ENCODE measurements around the gene CCDC27. TPM values are rescaled to one million over a fixed set of nuclear protein-coding genes. Genes with fewer than 3 reads are reported as not detected.

The CCDC27 gene
- total and polyA plus RNA-seq, 2 donors (not counting 1 experiment from before 2014, with no cell fraction given): not detected

DNA sequence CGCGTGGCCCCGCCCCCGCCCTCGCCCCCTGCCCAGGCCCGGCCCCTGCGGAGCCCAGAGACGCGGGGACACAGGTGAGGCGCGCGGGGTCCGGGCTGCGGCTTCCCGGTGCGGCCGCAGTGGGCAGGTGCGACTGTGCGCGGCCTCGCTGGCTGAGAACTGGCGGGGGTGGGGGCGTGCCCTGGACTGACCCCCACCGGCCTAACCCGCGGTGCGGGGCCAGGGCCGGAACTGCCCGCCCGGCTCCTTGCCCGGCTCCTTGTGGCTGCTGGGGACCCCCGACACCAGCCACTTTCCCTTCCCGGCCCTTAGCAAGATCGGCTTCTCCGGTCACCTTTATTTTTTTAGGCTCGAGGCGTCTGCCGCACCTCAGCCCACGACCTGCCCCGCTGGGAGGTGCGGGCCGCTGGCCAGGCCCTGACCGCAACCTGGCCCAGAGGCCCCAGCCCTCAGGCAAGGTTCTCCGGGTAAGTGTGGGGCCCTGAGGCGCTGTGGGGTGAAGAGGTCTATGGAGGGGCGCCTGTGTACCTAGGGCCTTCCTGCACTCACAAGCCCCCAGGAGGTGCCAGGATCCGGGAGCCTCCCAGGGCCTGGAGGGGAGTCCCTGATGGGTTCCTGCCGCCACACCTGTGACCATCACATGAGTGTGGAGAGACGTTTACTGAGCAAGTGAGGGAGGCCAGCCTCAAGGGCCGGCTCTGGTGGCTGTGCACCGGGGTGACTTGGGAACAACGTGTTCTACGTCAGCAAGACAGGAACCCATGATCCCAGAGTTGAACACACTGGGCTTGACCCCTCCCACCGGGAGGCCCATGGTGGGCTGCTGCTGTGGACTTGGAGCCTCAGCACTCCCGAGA lies 20.7 kb downstream of the CCDC27 start, which contains the start of gene SMIM1:
SMIM1 (plus strand) TSS at position 35 of the 857 bp plus-strand sequence. CDS start 2,625 bp downstream, outside the sequence.
- Histone ChIP-seq H3K27ac (ENCODE audit: low read length in 2 of 2) (peak within 1 kb of the TSS; percentile 33 to 55), H2AFZ (ENCODE audit: insufficient read depth, low read depth, low read length, poor library complexity, severe bottlenecking) (peak within 1 kb of the TSS; percentile 85), H3K9ac (ENCODE audit: low read length) (peak within 1 kb of the TSS; percentile 74), H3K4me3 (ENCODE audit: control extremely low read depth in 1 of 5, extremely low read depth in 1 of 5, insufficient read depth in 1 of 5, low read depth in 2 of 5, low read length in 4 of 5) (peak within 1 kb of the TSS in 4 of 5 experiments; percentile 53 to 75 (median 68)), H3K27me3 (replicated peaks in 1 of 4; ENCODE audit: control extremely low read depth in 1 of 4, control insufficient read depth in 3 of 4, insufficient read depth in 4 of 4, low read length in 3 of 4) (no peaks in the 10 kb centered on the region), H3K4me1 (ENCODE audit: control insufficient read depth in 2 of 2, insufficient read depth in 2 of 2, low read length in 2 of 2) (peaks cover 19 to 33% of the 10 kb centered on the region in 2 donors), H3K4me2 (replicated peaks; ENCODE audit: low read depth, low read length, poor library complexity, severe bottlenecking) (peak within 1 kb of the TSS; percentile 97), H3K79me2 (ENCODE audit: control insufficient read depth, insufficient read depth, low read length) (no peaks in the 10 kb centered on the region), H4K20me1 (ENCODE audit: control insufficient read depth, insufficient read depth, low read length, poor library complexity, severe bottlenecking) (no peaks in the 10 kb centered on the region), H3K9me3 (ENCODE audit: control extremely low read depth in 1 of 3, control insufficient read depth in 2 of 3, insufficient read depth in 1 of 3, low read length in 2 of 3) (no peaks in the 10 kb centered on the region), H3K36me3 (replicated peaks in 1 of 2; ENCODE audit: control extremely low read depth in 1 of 2, control insufficient read depth in 1 of 2, extremely low read depth in 1 of 2, insufficient read depth in 2 of 2, low read length in 1 of 2) (no peaks in the 10 kb centered on the region)
- WGBS (ENCODE audit: insufficient coverage): 11% methylated on average over 54 of the region's 55 CpGs
- ATAC-seq (ENCODE audit: low read depth): no peak
- peak within 1 kb of the TSS; percentile 56 for H3K27ac Mint-ChIP-seq
- POLR2A ChIA-PET: interaction anchor here (1.4 kb wide), 1 partner anchor 23 kb away, joined by 5 read pairs; the partner anchor contains the start of gene LRRC47
- TF ChIP-seq EZH2 (IDR thresholded peaks at IDR 0.05; ENCODE audit: borderline replicate concordance, insufficient read depth, low read depth, low read length, poor library complexity, severe bottlenecking): no peak
- TF ChIP-seq, protein P1, sequence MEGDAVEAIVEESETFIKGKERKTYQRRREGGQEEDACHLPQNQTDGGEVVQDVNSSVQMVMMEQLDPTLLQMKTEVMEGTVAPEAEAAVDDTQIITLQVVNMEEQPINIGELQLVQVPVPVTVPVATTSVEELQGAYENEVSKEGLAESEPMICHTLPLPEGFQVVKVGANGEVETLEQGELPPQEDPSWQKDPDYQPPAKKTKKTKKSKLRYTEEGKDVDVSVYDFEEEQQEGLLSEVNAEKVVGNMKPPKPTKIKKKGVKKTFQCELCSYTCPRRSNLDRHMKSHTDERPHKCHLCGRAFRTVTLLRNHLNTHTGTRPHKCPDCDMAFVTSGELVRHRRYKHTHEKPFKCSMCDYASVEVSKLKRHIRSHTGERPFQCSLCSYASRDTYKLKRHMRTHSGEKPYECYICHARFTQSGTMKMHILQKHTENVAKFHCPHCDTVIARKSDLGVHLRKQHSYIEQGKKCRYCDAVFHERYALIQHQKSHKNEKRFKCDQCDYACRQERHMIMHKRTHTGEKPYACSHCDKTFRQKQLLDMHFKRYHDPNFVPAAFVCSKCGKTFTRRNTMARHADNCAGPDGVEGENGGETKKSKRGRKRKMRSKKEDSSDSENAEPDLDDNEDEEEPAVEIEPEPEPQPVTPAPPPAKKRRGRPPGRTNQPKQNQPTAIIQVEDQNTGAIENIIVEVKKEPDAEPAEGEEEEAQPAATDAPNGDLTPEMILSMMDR (IDR thresholded peaks at IDR 0.05): no peak
- peak within 1 kb of the TSS; percentile 84 for H3K4me3 Mint-ChIP-seq
- no peaks in the 10 kb centered on the region for H3K9me3 Mint-ChIP-seq (ENCODE audit: insufficient read depth)
- intact Hi-C loops (cut with micrococcal nuclease): loop anchor here (1.0 to 2.0 kb wide), 5 partner anchors 23 to 242 kb away; partner anchors contain the start of genes CEP104, DFFB and LRRC47
- no peak for DNase-seq
- CTCF ChIA-PET: no interaction called here
- peaks cover 23% of the 10 kb centered on the region for H3K4me1 Mint-ChIP-seq
- H3K27me3 Mint-ChIP-seq: no peaks in the 10 kb centered on the region
